ENCODE data around the gene LRRC2.

LRRC2 gene

GRCh38 chr3:46585799-46586693 lies 19.9 kb upstream of the LRRC2 start:
- no peak for DNase-seq (ENCODE audit: low read depth in 1 of 2, low spot score in 1 of 2)
- no peak overlapping the region for H3K27ac ChIP-seq (replicated peaks)
- TF ChIP-seq, protein P1, sequence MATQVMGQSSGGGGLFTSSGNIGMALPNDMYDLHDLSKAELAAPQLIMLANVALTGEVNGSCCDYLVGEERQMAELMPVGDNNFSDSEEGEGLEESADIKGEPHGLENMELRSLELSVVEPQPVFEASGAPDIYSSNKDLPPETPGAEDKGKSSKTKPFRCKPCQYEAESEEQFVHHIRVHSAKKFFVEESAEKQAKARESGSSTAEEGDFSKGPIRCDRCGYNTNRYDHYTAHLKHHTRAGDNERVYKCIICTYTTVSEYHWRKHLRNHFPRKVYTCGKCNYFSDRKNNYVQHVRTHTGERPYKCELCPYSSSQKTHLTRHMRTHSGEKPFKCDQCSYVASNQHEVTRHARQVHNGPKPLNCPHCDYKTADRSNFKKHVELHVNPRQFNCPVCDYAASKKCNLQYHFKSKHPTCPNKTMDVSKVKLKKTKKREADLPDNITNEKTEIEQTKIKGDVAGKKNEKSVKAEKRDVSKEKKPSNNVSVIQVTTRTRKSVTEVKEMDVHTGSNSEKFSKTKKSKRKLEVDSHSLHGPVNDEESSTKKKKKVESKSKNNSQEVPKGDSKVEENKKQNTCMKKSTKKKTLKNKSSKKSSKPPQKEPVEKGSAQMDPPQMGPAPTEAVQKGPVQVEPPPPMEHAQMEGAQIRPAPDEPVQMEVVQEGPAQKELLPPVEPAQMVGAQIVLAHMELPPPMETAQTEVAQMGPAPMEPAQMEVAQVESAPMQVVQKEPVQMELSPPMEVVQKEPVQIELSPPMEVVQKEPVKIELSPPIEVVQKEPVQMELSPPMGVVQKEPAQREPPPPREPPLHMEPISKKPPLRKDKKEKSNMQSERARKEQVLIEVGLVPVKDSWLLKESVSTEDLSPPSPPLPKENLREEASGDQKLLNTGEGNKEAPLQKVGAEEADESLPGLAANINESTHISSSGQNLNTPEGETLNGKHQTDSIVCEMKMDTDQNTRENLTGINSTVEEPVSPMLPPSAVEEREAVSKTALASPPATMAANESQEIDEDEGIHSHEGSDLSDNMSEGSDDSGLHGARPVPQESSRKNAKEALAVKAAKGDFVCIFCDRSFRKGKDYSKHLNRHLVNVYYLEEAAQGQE (IDR thresholded peaks at IDR 0.05; ENCODE audit: insufficient replicate concordance, low read depth): no peak
- TF ChIP-seq POLR2AphosphoS5 (IDR thresholded peaks at IDR 0.05; ENCODE audit: low read depth) (no peak), GABPA (IDR thresholded peaks at IDR 0.05; ENCODE audit: low read depth) (no peak), SPI1 (IDR thresholded peaks at IDR 0.05; ENCODE audit: borderline replicate concordance, low read depth) (no peak)
- TF ChIP-seq, protein P2, sequence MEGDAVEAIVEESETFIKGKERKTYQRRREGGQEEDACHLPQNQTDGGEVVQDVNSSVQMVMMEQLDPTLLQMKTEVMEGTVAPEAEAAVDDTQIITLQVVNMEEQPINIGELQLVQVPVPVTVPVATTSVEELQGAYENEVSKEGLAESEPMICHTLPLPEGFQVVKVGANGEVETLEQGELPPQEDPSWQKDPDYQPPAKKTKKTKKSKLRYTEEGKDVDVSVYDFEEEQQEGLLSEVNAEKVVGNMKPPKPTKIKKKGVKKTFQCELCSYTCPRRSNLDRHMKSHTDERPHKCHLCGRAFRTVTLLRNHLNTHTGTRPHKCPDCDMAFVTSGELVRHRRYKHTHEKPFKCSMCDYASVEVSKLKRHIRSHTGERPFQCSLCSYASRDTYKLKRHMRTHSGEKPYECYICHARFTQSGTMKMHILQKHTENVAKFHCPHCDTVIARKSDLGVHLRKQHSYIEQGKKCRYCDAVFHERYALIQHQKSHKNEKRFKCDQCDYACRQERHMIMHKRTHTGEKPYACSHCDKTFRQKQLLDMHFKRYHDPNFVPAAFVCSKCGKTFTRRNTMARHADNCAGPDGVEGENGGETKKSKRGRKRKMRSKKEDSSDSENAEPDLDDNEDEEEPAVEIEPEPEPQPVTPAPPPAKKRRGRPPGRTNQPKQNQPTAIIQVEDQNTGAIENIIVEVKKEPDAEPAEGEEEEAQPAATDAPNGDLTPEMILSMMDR (IDR thresholded peaks at IDR 0.05; ENCODE audit: insufficient read depth, low read length): no peak

DNA sequence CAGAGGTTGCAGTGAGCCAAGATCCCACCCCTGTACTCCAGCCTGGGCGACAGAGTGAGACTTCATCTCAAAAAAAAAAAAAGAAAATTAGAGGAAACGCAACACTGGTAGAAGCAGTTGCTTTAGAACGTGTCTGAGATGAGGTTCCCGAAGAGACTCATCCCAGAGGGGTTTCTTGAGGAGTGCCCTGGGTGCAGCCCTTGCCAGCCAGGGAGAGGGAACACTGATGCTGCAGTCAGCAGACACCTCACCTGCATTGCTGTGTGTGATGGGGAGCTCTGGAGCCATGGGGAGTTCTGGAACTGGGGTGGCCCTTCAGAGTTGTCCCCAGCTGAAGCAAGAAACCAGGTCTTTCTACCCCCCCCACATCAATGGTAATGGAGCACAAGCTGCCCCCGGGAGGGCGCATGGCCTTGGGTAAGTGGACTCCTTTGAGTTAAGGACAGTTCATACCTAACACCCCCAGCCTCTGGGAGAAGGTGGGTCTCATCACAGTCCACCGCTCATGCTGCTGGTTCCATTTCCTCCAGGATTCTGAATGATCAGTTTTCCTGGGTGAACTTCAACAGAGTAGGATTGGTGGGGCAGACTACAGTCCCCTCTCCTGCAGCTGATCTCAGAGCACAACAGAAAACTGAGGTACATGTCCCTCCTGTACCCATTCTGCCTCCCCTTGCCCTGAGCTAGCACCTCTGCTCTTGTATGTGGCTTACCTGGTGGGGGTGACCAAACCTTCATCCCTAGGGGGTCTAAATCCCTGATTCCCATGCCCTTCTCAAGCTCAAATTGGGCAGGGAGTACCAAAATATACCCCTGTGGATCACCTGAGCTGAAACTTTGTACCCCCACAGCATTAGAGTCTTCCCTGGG lies 18.7 kb upstream of the LRRC2 start:
- TF ChIP-seq POLR2AphosphoS5 (IDR thresholded peaks at IDR 0.05; ENCODE audit: low read depth) (no peak), GABPA (IDR thresholded peaks at IDR 0.05; ENCODE audit: low read depth) (no peak), SPI1 (IDR thresholded peaks at IDR 0.05; ENCODE audit: borderline replicate concordance, low read depth) (no peak)
- TF ChIP-seq, protein P2 (IDR thresholded peaks at IDR 0.05; ENCODE audit: insufficient read depth, low read length): no peak
- TF ChIP-seq, protein P1 (IDR thresholded peaks at IDR 0.05; ENCODE audit: insufficient replicate concordance, low read depth): no peak
- no peak overlapping the region for H3K27ac ChIP-seq (replicated peaks)
- H3K4me3 ChIP-seq (replicated peaks; ENCODE audit: insufficient read depth, low read length): no peak overlapping the region
- DNase-seq (ENCODE audit: low read depth in 1 of 2, low spot score in 1 of 2): no peak
- H3K27me3 ChIP-seq (ENCODE audit: insufficient read depth, poor library complexity, severe bottlenecking): no peaks in the 10 kb centered on the region

More at GRCh38 chr3:46585799-46586693, 19.9 kb upstream of the LRRC2 start:
- H3K4me3 ChIP-seq (replicated peaks; ENCODE audit: insufficient read depth, low read length): no peak overlapping the region
- H3K27me3 ChIP-seq (ENCODE audit: insufficient read depth, poor library complexity, severe bottlenecking): no peaks in the 10 kb centered on the region

- no peak for DNase-seq (ENCODE audit: low read depth in 1 of 2, low spot score in 1 of 2)
- Histone ChIP-seq H3K4me3 (replicated peaks; ENCODE audit: insufficient read depth, low read length) (no peak overlapping the region), H3K27ac (replicated peaks) (no peak overlapping the region), H3K27me3 (ENCODE audit: insufficient read depth, poor library complexity, severe bottlenecking) (no peaks in the 10 kb centered on the region)
- TF ChIP-seq, protein P2 (IDR thresholded peaks at IDR 0.05; ENCODE audit: insufficient read depth, low read length): no peak
- TF ChIP-seq GABPA (IDR thresholded peaks at IDR 0.05; ENCODE audit: low read depth) (no peak), SPI1 (IDR thresholded peaks at IDR 0.05; ENCODE audit: borderline replicate concordance, low read depth) (no peak), POLR2AphosphoS5 (IDR thresholded peaks at IDR 0.05; ENCODE audit: low read depth) (no peak)
- TF ChIP-seq, protein P1 (IDR thresholded peaks at IDR 0.05; ENCODE audit: insufficient replicate concordance, low read depth): no peak
These were observed 14.6 kb upstream of the LRRC2 start for GRCh38 chr3:46580675-46581074.

Measured in HL-60 (cell line).